ENCODE results near the gene RARG.

DNA sequence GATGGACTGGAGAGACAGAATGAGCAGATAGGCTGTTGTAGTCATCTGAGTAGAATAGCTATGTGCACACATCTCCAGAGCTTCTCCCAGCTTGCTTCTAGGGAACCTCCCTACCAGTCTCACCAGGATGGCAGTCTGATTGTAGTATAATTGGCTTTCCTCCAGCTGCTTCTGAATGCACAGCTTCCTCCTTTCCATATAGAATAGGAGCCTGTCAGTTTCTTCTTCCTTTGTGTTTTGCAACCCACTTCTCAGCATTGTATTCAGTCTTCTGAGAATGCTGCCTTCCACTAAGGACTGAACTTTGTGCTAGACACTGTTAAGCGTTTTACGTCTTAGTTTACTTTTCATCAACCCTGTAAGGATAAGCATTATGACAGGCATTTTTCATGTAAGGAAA is 49.1 kb downstream of the RARG start:
- TF ChIP-seq, protein P1, sequence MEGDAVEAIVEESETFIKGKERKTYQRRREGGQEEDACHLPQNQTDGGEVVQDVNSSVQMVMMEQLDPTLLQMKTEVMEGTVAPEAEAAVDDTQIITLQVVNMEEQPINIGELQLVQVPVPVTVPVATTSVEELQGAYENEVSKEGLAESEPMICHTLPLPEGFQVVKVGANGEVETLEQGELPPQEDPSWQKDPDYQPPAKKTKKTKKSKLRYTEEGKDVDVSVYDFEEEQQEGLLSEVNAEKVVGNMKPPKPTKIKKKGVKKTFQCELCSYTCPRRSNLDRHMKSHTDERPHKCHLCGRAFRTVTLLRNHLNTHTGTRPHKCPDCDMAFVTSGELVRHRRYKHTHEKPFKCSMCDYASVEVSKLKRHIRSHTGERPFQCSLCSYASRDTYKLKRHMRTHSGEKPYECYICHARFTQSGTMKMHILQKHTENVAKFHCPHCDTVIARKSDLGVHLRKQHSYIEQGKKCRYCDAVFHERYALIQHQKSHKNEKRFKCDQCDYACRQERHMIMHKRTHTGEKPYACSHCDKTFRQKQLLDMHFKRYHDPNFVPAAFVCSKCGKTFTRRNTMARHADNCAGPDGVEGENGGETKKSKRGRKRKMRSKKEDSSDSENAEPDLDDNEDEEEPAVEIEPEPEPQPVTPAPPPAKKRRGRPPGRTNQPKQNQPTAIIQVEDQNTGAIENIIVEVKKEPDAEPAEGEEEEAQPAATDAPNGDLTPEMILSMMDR (IDR thresholded peaks at IDR 0.05): no peak
- no peak for TF ChIP-seq EZH2 (IDR thresholded peaks at IDR 0.05; ENCODE audit: borderline replicate concordance, insufficient read depth, low read depth, low read length, poor library complexity, severe bottlenecking)

All from B cell (primary cell).